GM12878 (cell line): ENCODE measurements around the gene UFL1. TPM values are rescaled to one million over a fixed set of nuclear protein-coding genes. Genes with fewer than 3 reads are reported as not detected.

ENCODE experiments used
- CREB1 ChIP-seq: IDR thresholded peaks from 2 replicates; pipeline ENCODE4 v1.6.1; 2012; ENCODE audit warnings: low read depth, mild to moderate bottlenecking, inconsistent platforms
- HDAC6 ChIP-seq: fragments of 200-600 bp; sonication (generic); IDR thresholded peaks from one replicate; pipeline ENCODE4 v1.8.0; 2017; ENCODE audit warnings: antibody characterized with exemption; ENCODE audit not compliant: unreplicated experiment
- IKZF2 ChIP-seq, 2 experiments: fragments of 450-650 bp; IDR thresholded peaks; 2 replicates each; pipeline ENCODE4 v1.6.1; 2017; ENCODE audit warnings: mild to moderate bottlenecking in 2 of 2, moderate library complexity in 2 of 2
- MTA3 ChIP-seq: IDR thresholded peaks from 2 replicates; pipeline ENCODE4 v1.6.1; 2012; ENCODE audit warnings: low read length, inconsistent platforms, borderline replicate concordance
- STAT1 ChIP-seq: fragments of 450-650 bp; conservative IDR thresholded peaks from 2 replicates; pipeline ENCODE4 v1.6.1; 2014; ENCODE audit warnings: antibody characterized with exemption, mild to moderate bottlenecking
- WRNIP1 ChIP-seq: IDR thresholded peaks from 2 replicates; pipeline ENCODE4 v1.6.1; 2011; ENCODE audit warnings: low read depth, low read length, improper control_type of control experiment, borderline replicate concordance
- polyA plus RNA-seq, 11 experiments: library from polyadenylated mRNA; depleted of rRNA in 4 of 11; unstranded in 6 of 11; stranded (reverse) in 5 of 11; fragments of >200 nt; fragmentation: Nextera tagmentation in 4 of 11; fragmentation: Illumina TruSeq in 1 of 11; extraction: Ambion mirVana in 4 of 11; extraction: Trizol in 1 of 11; gene quantifications; 1 replicate in 1 of 11; 2 replicates in 10 of 11; pipeline versions ENCODE4 v1.2.1 to v1.2.3, GENCODE V29; 2011 to 2016; ENCODE audit warnings: inconsistent platforms in 2 of 11, missing spikeins in 2 of 11, low read depth in 1 of 11
- total RNA-seq, 4 experiments: library from RNA; depleted of rRNA in 3 of 4; stranded (reverse); fragments of >200 nt in 3 of 4; fragmentation: Illumina TruSeq in 1 of 4; extraction: Trizol in 1 of 4; gene quantifications; 2 replicates each; pipeline versions ENCODE4 v1.2.1 to v1.2.3, GENCODE V29; 2013 to 2021
- TF ChIP-seq, protein P1 (sequence below): IDR thresholded peaks from 2 replicates; pipeline ENCODE4 v1.6.1; 2012; ENCODE audit warnings: improper control_type of control experiment, low read depth, low read length; ENCODE audit not compliant: insufficient replicate concordance
- TF ChIP-seq, protein P2 (sequence below): IDR thresholded peaks from 2 replicates; pipeline ENCODE4 v1.6.1; 2012; ENCODE audit warnings: low read length, inconsistent platforms
- TF ChIP-seq, protein P3 (sequence below): IDR thresholded peaks from 2 replicates; pipeline ENCODE4 v1.6.1; 2011; ENCODE audit warnings: low read depth, mild to moderate bottlenecking, low read length, moderate library complexity, borderline replicate concordance; ENCODE audit errors: extremely low read depth
- TF ChIP-seq, protein P4 (sequence below): fragments of 450-650 bp; IDR thresholded peaks from 2 replicates; pipeline ENCODE4 v1.6.1; 2016; ENCODE audit warnings: mild to moderate bottlenecking
- TF ChIP-seq, protein P5 (sequence below), 3 experiments: IDR thresholded peaks in 2 of 3; conservative IDR thresholded peaks in 1 of 3; 2 replicates each; pipeline ENCODE4 v1.5.1; 2011; ENCODE audit warnings: low read depth in 3 of 3, low read length in 3 of 3, mild to moderate bottlenecking in 3 of 3, control low read depth in 2 of 3, moderate library complexity in 2 of 3, inconsistent platforms in 1 of 3, mixed read lengths in 1 of 3; ENCODE audit not compliant: control insufficient read depth in 2 of 3, insufficient read depth in 1 of 3; ENCODE audit errors: extremely low read depth in 1 of 3
- TF ChIP-seq, protein P6 (sequence below): fragments of 450-650 bp; formaldehyde crosslinking; IDR thresholded peaks from 2 replicates; pipeline ENCODE4 v1.4.0; 2020; ENCODE audit warnings: mild to moderate bottlenecking, moderate library complexity

Gene UFL1
- total and polyA plus RNA-seq, 10 of the 15 experiments (the other 5 are each of a cell fraction or from before 2014, with no cell fraction given) = 13.8 to 29.3 (median 24.4) TPM

DNA sequence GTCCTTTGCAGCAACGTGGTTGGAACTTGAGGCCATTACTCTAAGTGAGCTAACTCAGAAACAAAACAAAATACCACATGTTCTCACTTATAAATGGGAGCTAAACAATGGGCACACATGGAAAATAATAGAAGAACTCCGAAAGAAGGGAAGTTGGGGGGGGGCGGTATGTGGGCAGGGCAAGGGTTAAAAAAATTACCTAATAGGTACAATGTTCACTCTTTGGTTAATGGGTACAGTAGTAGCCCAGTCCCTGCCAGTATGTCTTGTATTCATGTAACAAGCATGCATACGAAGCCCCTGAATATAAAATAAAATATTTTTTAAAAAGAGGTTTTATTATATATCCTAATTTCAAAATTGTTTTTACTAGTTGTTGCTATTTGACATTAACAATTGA lies 26.0 kb downstream of the UFL1 start (continued):
- TF ChIP-seq, protein P1, sequence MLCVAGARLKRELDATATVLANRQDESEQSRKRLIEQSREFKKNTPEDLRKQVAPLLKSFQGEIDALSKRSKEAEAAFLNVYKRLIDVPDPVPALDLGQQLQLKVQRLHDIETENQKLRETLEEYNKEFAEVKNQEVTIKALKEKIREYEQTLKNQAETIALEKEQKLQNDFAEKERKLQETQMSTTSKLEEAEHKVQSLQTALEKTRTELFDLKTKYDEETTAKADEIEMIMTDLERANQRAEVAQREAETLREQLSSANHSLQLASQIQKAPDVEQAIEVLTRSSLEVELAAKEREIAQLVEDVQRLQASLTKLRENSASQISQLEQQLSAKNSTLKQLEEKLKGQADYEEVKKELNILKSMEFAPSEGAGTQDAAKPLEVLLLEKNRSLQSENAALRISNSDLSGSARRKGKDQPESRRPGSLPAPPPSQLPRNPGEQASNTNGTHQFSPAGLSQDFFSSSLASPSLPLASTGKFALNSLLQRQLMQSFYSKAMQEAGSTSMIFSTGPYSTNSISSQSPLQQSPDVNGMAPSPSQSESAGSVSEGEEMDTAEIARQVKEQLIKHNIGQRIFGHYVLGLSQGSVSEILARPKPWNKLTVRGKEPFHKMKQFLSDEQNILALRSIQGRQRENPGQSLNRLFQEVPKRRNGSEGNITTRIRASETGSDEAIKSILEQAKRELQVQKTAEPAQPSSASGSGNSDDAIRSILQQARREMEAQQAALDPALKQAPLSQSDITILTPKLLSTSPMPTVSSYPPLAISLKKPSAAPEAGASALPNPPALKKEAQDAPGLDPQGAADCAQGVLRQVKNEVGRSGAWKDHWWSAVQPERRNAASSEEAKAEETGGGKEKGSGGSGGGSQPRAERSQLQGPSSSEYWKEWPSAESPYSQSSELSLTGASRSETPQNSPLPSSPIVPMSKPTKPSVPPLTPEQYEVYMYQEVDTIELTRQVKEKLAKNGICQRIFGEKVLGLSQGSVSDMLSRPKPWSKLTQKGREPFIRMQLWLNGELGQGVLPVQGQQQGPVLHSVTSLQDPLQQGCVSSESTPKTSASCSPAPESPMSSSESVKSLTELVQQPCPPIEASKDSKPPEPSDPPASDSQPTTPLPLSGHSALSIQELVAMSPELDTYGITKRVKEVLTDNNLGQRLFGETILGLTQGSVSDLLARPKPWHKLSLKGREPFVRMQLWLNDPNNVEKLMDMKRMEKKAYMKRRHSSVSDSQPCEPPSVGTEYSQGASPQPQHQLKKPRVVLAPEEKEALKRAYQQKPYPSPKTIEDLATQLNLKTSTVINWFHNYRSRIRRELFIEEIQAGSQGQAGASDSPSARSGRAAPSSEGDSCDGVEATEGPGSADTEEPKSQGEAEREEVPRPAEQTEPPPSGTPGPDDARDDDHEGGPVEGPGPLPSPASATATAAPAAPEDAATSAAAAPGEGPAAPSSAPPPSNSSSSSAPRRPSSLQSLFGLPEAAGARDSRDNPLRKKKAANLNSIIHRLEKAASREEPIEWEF = no peak
- TF ChIP-seq, protein P2, sequence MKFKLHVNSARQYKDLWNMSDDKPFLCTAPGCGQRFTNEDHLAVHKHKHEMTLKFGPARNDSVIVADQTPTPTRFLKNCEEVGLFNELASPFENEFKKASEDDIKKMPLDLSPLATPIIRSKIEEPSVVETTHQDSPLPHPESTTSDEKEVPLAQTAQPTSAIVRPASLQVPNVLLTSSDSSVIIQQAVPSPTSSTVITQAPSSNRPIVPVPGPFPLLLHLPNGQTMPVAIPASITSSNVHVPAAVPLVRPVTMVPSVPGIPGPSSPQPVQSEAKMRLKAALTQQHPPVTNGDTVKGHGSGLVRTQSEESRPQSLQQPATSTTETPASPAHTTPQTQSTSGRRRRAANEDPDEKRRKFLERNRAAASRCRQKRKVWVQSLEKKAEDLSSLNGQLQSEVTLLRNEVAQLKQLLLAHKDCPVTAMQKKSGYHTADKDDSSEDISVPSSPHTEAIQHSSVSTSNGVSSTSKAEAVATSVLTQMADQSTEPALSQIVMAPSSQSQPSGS = no peak
- TF ChIP-seq MTA3 = no peak
- no peak for TF ChIP-seq IKZF2 (IDR thresholded peaks at IDR 0.05)
- no peak for TF ChIP-seq HDAC6
- TF ChIP-seq STAT1 = no peak
- TF ChIP-seq, protein P3, sequence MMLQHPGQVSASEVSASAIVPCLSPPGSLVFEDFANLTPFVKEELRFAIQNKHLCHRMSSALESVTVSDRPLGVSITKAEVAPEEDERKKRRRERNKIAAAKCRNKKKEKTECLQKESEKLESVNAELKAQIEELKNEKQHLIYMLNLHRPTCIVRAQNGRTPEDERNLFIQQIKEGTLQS = no peak
- no peak for TF ChIP-seq WRNIP1
- TF ChIP-seq, protein P4, sequence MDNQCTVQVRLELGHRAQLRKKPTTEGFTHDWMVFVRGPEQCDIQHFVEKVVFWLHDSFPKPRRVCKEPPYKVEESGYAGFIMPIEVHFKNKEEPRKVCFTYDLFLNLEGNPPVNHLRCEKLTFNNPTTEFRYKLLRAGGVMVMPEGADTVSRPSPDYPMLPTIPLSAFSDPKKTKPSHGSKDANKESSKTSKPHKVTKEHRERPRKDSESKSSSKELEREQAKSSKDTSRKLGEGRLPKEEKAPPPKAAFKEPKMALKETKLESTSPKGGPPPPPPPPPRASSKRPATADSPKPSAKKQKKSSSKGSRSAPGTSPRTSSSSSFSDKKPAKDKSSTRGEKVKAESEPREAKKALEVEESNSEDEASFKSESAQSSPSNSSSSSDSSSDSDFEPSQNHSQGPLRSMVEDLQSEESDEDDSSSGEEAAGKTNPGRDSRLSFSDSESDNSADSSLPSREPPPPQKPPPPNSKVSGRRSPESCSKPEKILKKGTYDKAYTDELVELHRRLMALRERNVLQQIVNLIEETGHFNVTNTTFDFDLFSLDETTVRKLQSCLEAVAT = no peak
- TF ChIP-seq CREB1 = no peak
- TF ChIP-seq, protein P5, sequence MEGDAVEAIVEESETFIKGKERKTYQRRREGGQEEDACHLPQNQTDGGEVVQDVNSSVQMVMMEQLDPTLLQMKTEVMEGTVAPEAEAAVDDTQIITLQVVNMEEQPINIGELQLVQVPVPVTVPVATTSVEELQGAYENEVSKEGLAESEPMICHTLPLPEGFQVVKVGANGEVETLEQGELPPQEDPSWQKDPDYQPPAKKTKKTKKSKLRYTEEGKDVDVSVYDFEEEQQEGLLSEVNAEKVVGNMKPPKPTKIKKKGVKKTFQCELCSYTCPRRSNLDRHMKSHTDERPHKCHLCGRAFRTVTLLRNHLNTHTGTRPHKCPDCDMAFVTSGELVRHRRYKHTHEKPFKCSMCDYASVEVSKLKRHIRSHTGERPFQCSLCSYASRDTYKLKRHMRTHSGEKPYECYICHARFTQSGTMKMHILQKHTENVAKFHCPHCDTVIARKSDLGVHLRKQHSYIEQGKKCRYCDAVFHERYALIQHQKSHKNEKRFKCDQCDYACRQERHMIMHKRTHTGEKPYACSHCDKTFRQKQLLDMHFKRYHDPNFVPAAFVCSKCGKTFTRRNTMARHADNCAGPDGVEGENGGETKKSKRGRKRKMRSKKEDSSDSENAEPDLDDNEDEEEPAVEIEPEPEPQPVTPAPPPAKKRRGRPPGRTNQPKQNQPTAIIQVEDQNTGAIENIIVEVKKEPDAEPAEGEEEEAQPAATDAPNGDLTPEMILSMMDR (IDR thresholded peaks at IDR 0.05 in 2 of 3, conservative IDR thresholded peaks at IDR 0.05 in 1 of 3; ENCODE audit: control insufficient read depth in 2 of 3, extremely low read depth in 1 of 3, insufficient read depth in 1 of 3, low read depth in 3 of 3, low read length in 3 of 3) = no peak
- TF ChIP-seq, protein P6, sequence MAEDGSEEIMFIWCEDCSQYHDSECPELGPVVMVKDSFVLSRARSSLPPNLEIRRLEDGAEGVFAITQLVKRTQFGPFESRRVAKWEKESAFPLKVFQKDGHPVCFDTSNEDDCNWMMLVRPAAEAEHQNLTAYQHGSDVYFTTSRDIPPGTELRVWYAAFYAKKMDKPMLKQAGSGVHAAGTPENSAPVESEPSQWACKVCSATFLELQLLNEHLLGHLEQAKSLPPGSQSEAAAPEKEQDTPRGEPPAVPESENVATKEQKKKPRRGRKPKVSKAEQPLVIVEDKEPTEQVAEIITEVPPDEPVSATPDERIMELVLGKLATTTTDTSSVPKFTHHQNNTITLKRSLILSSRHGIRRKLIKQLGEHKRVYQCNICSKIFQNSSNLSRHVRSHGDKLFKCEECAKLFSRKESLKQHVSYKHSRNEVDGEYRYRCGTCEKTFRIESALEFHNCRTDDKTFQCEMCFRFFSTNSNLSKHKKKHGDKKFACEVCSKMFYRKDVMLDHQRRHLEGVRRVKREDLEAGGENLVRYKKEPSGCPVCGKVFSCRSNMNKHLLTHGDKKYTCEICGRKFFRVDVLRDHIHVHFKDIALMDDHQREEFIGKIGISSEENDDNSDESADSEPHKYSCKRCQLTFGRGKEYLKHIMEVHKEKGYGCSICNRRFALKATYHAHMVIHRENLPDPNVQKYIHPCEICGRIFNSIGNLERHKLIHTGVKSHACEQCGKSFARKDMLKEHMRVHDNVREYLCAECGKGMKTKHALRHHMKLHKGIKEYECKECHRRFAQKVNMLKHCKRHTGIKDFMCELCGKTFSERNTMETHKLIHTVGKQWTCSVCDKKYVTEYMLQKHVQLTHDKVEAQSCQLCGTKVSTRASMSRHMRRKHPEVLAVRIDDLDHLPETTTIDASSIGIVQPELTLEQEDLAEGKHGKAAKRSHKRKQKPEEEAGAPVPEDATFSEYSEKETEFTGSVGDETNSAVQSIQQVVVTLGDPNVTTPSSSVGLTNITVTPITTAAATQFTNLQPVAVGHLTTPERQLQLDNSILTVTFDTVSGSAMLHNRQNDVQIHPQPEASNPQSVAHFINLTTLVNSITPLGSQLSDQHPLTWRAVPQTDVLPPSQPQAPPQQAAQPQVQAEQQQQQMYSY = no peak
